Cardiac septum (tissue), 1 donor: ENCODE results near the gene CCDC144A. TPM values are rescaled to one million over a fixed set of nuclear protein-coding genes. Genes with fewer than 3 reads are reported as not detected.
"Not testable (repeated sequence)": the region's sequence is repeated elsewhere in the genome, so short reads cannot be mapped to it uniquely, and the experiment has no call there.

Experiments used
- DNase-seq: peaks from one replicate; pipeline ENCODE4 v3.0.0-alpha.2; 2020; ENCODE audit warnings: low spot score
- intact Hi-C: fragments of 100-400 bp; cut with DNase I; formaldehyde crosslinking; loops from one replicate; pipeline ENCODE4 v1.14.0; 2022
- long read RNA-seq: library from polyadenylated mRNA; unstranded; transcript quantifications from one replicate; pipeline ENCODE4 v2.0.0, GENCODE V29; 2021
- total RNA-seq: library from RNA; stranded (reverse); fragmentation: NEBNext Ultra II Directional; extraction: Animal tissue kit (Norgen Biotek cat#: 25700); gene quantifications from one replicate; pipeline ENCODE4 v1.2.1, GENCODE V29; 2021
- donor health status: DM: no; HTN: no; CAD: no.

CCDC144A gene, protein sequence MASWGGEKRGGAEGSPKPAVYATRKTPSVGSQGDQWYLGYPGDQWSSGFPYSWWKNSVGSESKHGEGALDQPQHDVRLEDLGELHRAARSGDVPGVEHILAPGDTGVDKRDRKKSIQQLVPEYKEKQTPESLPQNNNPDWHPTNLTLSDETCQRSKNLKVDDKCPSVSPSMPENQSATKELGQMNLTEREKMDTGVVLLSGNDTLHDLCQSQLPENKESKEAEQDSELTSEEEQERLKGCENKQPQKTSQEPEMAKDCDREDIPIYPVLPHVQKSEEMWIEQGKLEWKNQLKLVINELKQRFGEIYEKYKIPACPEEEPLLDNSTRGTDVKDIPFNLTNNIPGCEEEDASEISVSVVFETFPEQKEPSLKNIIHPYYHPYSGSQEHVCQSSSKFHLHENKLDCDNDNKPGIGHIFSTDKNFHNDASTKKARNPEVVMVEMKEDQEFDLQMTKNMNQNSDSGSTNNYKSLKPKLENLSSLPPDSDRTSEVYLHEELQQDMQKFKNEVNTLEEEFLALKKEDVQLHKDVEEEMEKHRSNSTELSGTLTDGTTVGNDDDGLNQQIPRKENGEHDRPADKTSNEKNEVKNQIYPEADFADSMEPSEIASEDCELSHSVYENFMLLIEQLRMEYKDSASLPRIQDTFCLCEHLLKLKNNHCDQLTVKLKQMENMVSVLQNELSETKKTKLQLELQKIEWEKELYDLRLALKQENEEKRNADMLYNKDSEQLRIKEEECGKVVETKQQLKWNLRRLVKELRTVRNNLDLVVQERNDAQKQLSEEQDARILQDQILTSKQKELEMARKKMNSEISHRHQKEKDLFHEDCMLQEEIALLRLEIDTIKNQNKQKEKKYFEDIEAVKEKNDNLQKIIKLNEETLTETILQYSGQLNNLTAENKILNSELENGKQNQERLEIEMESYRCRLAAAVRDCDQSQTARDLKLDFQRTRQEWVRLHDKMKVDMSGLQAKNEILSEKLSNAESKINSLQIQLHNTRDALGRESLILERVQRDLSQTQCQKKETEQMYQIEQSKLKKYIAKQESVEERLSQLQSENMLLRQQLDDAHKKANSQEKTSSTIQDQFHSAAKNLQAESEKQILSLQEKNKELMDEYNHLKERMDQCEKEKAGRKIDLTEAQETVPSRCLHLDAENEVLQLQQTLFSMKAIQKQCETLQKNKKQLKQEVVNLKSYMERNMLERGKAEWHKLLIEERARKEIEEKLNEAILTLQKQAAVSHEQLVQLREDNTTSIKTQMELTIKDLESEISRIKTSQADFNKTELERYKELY (N-terminal part only)
- 0.22 TPM for total RNA-seq
- long read RNA-seq, result 0 reads

DNA sequence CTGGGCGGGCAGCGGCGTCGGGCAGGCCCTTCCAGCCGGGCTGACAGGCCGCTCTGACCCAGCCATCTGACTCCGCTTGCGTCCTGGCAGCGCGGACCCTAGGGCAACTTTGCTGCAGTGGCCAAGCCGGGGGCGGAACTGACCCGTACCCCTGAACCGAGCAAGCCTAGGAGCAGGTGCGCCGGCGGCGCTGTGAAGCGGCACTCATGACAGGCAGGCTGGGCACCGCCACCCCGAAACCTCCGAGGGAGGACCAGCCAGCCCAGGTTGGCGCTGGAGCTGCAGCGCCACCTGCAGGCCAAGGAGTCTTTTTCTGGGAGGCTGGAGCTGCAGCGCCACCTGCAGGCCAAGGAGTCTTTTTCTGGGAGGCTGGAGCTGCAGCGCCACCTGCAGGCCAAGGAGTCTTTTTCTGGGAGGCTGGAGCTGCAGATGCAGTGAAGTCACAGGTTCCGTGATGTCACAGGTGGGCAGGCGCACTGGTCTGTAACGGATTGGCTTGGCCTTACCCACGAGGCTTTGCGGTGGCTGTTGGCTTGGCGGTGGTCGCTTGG, at the start of gene CCDC144A:
Gene CCDC144A, plus strand, starts transcription at position 511 of the 551 bp plus-strand sequence. CDS start 160 bp downstream, outside the sequence.
- DNase-seq, intact Hi-C loops: not testable (repeated sequence)

DNA sequence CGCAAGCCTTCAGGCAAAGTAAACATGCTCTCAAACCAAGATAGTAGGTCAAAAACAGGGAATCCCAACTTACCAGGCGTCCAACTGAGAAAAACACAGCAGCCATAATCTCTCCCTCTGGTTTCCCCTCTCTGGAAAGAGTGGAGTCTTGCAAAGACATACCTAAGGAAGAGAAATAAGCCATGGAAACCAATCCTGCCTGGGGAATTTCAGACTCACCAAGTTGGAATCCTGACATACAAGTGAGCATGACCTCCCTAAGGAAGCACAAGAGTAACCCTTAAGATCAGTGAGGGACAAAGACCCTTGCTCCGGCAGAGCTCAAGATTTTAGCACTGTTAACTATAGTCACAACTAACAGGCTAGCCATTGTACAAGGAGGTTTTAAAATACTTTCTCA, 40.5 kb upstream of the CCDC144A start:
- intact Hi-C loops, result no loop called here
- no peak for DNase-seq

DNA sequence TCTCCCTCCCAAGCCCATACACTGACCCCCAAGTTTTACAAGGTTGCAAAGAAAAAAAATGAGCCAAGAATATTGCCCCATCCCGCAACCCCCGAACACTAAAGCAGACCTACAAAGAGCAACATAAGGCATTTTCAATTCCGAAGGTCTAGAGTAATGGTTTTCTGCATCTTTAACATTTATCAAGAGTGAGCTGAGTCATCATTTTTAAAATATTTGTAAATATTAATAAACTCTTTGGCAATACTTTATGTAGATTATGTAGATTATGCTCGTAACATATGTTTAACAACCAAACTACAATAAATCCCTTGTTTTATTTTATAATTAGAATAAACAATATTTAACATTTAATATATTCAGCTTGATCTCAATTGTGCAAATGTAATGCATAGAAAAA, 37.8 kb upstream of the CCDC144A start:
- intact Hi-C loops, result loop anchor here (5.0 kb wide), 1 partner anchor 115 kb away; no protein-coding TSS in a partner anchor
- no peak for DNase-seq

DNA sequence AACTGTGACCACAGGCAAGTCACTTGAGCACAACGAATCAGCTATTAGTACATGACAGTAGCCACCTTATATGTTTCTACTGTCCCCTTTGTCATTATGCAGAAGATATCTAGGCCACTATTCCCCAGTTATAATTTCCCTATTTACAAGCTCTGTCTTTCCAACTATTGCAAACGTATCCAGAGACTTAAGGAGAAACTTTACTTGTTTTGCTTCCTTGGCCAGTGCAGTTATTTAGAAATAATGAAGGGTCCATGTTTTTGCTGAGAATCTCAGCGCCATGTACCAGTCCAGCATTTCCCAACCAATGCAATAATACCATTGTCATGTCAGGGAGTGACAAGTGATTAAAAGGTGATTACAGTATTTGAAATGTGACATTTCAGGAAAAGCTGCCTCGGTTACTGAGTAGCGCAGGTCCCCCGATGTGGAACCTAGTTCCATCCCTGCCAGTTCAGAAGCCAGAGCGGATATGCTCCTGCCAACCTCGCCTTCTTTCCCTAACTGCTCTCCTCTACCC, 37.1 kb upstream of the CCDC144A start:
- intact Hi-C loops, result loop anchor here (5.0 kb wide), 1 partner anchor 116 kb away; no protein-coding TSS in a partner anchor
- DNase-seq, result no peak

DNA sequence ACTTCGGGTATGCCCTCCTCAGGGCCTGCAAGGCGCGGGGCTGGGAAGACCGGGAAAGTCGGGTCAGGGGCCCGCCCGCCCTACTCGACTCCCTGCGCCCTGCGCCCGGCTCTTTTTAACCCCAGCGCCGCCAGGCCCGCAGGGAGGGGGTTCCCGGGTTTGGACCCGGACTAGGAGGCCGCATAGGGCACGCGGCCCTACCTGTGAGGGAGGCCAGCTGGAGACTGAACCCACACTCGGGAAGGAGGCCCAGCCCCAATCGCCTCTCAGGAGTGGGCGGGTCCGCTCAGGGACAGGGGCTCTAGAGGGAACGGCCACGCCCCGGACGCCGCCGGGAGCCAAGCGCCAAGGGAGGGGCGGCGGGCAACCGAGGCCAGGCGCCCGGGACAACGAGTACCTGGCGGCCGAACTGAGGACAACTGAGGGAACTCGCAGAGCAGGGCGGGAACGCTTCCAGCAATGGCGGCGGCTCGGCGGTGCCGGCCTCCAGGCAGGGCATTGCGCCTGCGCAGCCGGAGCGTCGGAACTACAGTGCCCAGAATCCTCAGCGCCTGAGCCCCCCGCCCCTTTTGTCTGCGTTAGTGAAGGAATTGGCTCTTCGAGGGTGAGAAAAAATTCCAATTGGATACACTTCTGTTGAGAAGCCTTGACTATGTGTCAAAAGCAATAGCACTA, 36.5 kb upstream of the CCDC144A start, which contains the start of gene ZNF624:
Gene ZNF624, minus strand, starts transcription at position 484 of the 675 bp plus-strand sequence.
- intact Hi-C loops, result loop anchor here (5.0 kb wide), 1 partner anchor 116 kb away; no protein-coding TSS in a partner anchor
- DNase-seq, result peak; percentile 95

DNA sequence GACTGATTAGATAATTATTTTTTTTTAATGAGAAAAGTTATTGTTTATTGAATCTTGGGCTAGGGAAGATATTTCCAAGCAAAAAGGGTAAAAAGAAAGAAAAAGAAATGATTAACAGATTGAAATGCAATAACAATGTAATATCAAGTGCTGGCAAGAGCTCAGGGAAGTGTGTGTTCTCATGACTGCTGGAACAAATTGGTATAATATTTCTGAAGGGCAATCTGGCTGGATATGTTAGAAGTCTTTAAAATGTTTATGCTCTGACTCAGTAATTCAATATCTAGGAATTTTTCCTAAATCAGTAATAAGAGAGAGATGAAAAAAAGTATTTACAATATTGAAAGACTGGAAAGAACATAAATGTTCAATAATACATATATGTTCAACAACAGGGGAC, 28.8 kb upstream of the CCDC144A start:
- intact Hi-C loops, result no loop called here
- no peak for DNase-seq

DNA sequence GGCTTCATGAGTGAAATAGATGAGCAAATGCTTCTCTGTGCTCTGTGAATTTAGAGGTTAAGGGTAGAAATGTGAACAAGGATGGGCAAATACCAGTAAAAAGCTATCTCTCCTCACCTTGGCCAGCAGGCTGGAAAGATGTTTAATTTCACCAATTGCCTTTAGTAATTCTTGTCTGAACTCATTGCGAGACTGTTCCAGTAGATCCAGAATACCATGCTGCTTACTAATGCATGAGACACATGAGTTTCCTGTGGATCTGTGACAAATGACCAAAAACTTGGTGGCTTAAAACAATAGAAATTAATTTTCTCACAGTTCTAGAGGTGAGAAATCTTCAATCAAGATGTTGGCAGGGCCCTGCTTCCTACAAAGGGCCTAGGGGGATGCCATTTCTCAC, 27.1 kb upstream of the CCDC144A start:
- intact Hi-C loops, result no loop called here
- DNase-seq, result no peak

DNA sequence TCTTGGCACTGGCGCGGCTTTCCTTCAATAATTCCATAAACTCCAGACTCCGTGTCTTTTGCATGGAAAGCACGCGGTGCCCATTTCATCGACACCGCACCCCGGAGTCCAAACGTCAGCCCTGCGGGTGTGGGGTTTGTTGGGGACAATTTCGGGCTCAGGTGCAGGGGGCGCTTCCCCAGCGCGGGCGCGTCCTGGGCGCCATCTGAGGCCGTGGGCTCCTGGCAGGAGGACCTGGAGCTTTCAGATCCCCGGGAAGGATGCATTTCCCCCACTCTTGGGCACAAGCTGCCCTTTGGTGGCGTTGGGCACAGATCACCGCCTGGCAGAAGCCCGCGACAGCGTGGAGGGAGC, 23.5 kb upstream of the CCDC144A start:
- intact Hi-C loops, DNase-seq: not testable (repeated sequence)

DNA sequence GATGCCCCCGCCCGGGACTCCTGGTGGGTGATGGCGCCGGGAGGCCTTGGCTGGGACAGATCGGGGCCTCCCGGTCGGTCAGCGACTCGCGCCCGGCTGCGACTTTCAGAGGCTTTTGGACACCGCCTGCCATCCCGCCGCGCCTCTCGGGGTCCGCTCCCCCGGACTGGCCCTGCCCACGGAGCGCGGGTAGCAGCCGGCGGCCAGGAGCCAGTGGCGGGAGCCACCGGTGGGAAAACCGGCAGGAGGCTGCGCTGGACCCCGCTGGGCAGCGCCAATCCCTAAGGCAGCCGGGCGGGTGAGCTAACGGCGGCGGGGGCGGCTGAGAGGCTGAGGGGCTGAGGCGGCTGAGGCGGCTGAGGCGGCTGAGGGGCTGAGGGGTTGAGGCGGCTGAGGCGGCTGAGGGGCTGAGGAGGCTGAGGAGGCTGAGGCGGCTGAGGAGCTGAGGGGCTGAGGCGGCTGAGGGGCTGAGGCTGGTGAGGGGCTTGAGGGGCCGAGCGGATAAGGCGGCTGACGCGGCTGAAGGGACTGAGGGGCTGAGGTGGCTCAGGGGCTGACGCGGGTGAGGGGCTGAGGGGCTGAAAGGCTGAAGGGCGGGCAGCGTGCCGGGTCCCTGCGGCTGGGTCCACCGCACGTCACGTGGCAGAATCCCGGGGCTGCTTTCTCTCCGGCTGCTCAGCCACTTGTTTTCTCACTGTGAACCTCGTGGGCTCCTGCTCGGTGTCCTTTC, 23.0 kb upstream of the CCDC144A start:
- DNase-seq, intact Hi-C loops: not testable (repeated sequence)

DNA sequence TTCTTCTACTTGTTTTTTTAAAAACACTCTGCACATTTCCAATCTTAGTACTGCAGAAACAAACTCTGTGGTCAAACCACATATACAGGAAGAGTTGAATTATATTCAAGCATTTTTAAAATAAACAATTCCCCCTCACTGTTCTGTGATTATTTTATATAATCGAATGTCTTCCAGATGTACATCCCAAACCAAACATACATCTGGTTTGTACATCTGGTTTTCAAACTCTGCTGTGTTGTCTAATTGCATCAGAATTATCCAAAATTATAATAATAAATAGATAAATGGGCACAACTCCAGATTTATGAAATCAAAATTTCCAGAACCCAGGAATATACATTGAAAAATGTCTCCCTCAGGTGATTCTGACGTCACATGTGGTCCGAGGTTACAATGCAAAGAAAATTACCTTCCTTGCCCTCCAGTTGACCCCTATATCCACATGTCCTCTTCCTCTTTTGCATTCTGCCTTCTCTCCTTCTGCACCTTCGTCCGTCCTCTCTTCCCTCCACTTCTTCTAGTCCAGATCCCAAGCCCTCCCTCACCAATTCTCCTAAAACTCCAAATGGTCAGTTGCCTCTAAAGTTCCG, 13.3 kb upstream of the CCDC144A start:
- intact Hi-C loops, result no loop called here
- DNase-seq, result no peak

DNA sequence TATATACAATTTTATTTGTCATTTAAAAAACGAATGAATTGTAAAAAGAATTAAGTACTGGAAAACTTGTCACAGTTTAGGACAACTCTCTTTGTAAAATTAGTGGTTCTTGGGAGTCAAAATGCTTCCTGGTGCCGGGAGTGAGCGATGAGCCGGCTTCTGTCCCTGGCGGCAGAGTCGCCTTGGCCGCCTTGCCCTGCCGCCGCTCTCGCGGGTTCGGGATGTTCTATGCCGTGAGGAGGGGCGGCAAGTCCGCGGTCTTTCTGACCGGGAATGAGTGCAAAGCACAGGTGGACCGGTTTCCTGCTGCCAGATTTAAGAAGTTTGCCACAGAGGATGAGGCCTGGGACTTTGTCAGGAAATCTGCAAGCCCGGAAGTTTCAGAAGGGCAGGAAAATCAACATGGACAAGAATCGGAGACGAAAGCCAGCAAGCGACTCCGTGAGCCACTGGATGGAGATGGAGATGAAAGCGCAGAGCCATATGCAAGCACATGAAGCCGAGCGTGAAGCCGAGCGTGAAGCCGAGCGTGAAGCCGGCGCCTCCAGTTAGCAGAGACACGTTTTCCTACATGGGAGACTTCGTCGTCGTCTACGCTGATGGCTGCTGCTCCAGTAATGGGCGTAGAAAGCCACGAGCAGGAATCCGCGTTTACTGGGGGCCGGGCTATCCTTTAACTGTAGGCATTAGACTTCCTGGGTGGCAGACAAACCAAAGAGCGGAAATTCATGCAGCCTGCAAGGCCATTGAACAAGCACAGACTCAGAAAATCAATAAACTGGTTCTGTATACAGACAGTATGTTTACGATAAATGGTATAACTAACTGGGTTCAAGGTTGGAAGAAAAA, 6.5 kb upstream of the CCDC144A start:
- DNase-seq, intact Hi-C loops: not testable (repeated sequence)

DNA sequence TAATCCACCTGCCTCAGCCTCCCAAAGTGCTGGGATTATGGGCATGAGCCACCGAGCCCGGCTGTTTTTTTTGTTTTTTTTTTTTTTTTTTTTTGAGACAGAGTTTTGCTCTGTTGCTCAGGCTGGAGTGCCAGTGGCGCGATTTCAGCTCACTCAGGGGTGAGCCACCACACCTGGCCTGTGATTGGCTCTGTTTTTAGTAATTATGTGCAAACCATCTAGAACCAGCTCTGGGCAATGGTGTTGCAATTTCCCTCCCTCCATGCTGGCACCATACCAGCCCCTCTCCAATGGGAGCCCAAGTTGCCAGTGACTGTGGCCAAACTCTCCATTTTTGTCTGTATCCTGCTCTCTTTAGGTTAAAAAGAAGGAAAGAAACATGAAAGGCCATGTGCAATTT, 4.0 kb upstream of the CCDC144A start:
- DNase-seq, intact Hi-C loops: not testable (repeated sequence)

DNA sequence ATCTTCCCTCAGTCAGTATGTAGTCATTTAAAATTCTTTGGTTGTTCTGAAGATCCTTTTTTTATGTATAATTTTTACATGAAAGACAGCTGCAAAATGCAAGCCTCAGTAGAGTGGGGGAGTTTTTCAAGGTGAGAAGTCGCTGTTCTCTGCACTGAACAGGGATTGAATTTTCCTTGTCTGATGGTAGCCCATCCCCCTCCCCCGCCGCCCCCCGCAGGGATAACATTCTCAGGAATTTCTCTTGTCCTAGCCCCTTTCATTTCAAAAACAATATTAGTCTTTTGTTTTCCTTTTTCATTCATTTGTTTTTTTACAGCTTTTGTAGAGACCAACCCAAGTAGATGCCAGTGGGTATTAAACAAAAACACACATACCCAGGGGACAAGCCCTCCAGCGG, 2.9 kb upstream of the CCDC144A start:
- intact Hi-C loops, DNase-seq: not testable (repeated sequence)

DNA sequence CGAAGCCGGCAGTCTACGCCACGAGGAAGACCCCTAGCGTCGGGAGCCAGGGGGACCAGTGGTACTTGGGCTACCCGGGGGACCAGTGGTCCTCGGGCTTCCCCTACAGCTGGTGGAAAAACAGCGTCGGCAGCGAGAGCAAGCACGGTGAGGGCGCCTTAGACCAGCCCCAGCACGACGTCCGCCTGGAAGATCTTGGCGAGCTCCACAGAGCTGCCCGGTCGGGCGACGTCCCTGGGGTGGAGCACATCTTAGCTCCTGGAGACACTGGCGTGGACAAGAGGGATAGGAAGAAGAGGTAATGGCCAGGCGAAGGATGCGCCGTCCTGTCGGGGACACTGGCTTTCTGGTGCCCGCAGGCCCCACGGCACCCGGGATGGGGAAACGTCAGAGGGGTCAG, 406 bp downstream of the CCDC144A start:
- intact Hi-C loops, DNase-seq: not testable (repeated sequence)

DNA sequence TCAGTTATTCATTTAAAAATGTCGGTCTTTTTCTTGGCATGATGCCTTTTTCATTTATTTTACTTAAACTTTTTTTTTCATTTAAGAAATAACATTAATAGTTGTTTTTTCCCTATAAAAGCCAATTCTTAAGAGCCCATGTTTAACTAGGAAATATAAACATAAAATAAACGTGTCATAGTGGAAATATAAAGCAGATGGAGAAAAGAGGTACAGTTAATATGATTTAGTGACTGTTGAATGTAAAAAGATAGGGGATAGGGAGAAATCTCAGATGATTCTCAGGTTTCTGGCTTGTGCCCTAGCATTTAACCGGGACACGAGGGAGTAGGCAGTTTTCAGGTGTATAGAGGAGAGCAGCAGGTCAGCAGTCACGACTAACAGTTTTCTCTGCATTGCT, 7.6 kb downstream of the CCDC144A start:
- DNase-seq, intact Hi-C loops: not testable (repeated sequence)

DNA sequence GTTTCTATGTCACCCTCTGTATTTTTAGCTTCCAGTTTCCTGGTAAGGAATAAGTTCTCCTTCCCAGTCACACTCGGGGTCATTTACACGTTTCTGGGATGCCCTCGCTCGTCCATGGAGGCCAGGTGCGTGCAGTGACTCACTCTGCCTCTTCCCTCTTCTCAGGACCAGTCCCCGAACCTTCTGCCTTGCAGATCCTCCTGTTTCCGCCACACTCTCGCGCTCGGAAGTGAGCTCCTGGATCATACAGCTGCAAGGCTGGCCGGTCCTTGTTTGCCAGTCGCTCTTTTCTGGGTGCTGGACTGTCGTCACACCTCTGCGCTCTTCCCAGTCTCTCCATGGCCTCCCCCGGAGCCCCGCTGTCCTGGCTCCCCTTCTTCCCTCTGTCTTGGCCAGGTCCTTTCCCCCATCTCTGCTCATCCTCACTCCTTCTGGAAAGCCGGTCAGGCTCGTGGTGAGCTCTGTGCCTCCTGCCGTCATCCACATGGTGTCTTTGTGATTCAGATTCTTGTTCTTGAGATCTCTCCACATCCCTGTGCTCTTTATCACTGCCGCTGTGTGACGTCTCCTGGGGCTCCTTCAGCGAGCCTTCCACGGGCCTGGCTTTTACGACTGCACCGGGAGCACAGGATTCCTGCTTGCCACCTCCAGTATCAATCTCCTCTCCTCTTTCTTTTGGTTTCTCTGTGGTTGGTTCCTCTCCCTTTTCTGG, 55.6 kb downstream of the CCDC144A start:
- intact Hi-C loops, result not testable (repeated sequence)
- DNase-seq, result peak; percentile 43
